Measurements from ENCODE around the gene ZNF428. TPM values are rescaled to one million over a fixed set of nuclear protein-coding genes. Genes with fewer than 3 reads are reported as not detected.

ZNF428 gene
- total and polyA plus RNA-seq, 2 experiments from 2014 or later: 40.2 to 74.9 TPM

GRCh38 chr19:43658001-43658400, 38.6 kb upstream of the ZNF428 start:
- H3K9me2 ChIP-seq (replicated peaks; ENCODE audit: insufficient read depth): no peaks in the 10 kb centered on the region
- no peak for DNase-seq (ENCODE audit: low spot score)
- no peaks in the 10 kb centered on the region for H4K20me1 ChIP-seq (ENCODE audit: insufficient read depth, poor library complexity, severe bottlenecking)
- H3K36me3 ChIP-seq (replicated peaks; ENCODE audit: insufficient read depth, low read depth): no peaks in the 10 kb centered on the region
- H3K79me2 ChIP-seq: no peaks in the 10 kb centered on the region
- no peaks in the 10 kb centered on the region for H3K27me3 ChIP-seq
- H3K4me2 ChIP-seq: no peak overlapping the region
- no peaks in the 10 kb centered on the region for H3K9me3 ChIP-seq (ENCODE audit: low read depth)
- no peak overlapping the region for H3K4me3 ChIP-seq
- no peak overlapping the region for H3K27ac ChIP-seq
- no peak overlapping the region for H2AFZ ChIP-seq
- no peaks in the 10 kb centered on the region for H3K4me1 ChIP-seq (ENCODE audit: insufficient read depth)
- TF ChIP-seq, protein P1, sequence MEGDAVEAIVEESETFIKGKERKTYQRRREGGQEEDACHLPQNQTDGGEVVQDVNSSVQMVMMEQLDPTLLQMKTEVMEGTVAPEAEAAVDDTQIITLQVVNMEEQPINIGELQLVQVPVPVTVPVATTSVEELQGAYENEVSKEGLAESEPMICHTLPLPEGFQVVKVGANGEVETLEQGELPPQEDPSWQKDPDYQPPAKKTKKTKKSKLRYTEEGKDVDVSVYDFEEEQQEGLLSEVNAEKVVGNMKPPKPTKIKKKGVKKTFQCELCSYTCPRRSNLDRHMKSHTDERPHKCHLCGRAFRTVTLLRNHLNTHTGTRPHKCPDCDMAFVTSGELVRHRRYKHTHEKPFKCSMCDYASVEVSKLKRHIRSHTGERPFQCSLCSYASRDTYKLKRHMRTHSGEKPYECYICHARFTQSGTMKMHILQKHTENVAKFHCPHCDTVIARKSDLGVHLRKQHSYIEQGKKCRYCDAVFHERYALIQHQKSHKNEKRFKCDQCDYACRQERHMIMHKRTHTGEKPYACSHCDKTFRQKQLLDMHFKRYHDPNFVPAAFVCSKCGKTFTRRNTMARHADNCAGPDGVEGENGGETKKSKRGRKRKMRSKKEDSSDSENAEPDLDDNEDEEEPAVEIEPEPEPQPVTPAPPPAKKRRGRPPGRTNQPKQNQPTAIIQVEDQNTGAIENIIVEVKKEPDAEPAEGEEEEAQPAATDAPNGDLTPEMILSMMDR (IDR thresholded peaks at IDR 0.05; ENCODE audit: poor library complexity): no peak
- TF ChIP-seq EZH2 (IDR thresholded peaks at IDR 0.05; ENCODE audit: borderline replicate concordance) (no peak), EZH2phosphoT487 (IDR thresholded peaks at IDR 0.05; ENCODE audit: low read depth, severe bottlenecking, unreplicated experiment) (no peak)
- WGBS (ENCODE audit: low lambda C conversion rate, missing lambda C conversion rate): 92% methylated on average over 2 of the region's 2 CpGs

DNA sequence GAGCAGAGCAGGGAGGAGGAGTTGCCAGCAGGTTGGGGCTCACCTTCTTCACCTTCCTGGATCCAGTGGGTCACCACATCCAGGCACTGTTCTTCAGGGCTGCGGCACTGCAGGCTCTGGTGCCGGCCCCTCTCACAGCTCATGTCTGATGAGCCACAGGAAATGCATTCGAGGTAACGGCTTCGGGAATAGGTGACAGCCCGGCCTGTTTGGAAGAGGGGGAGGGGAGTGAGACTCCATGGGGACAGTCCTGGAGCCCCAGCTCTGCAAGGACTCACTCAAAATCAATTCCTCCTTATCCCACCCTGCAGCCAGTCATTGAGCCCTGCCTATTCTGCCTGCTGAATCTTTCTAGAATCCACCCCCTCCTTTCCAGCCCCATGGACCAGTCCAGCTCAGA, 37.0 kb upstream of the ZNF428 start:
- Histone ChIP-seq H2AFZ (no peak overlapping the region), H3K9me3 (ENCODE audit: low read depth) (no peaks in the 10 kb centered on the region), H4K20me1 (ENCODE audit: insufficient read depth, poor library complexity, severe bottlenecking) (no peaks in the 10 kb centered on the region), H3K36me3 (replicated peaks; ENCODE audit: insufficient read depth, low read depth) (no peaks in the 10 kb centered on the region), H3K4me2 (no peak overlapping the region), H3K9me2 (replicated peaks; ENCODE audit: insufficient read depth) (no peaks in the 10 kb centered on the region), H3K79me2 (no peaks in the 10 kb centered on the region), H3K4me1 (ENCODE audit: insufficient read depth) (no peaks in the 10 kb centered on the region), H3K27ac (no peak overlapping the region), H3K27me3 (no peaks in the 10 kb centered on the region), H3K4me3 (no peak overlapping the region)
- TF ChIP-seq EZH2phosphoT487 (IDR thresholded peaks at IDR 0.05; ENCODE audit: low read depth, severe bottlenecking, unreplicated experiment) (no peak), EZH2 (IDR thresholded peaks at IDR 0.05; ENCODE audit: borderline replicate concordance) (no peak)
- TF ChIP-seq, protein P1 (IDR thresholded peaks at IDR 0.05; ENCODE audit: poor library complexity): no peak
- DNase-seq (ENCODE audit: low spot score): no peak
- 87% methylated on average over 6 of the region's 6 CpGs for WGBS (ENCODE audit: low lambda C conversion rate, missing lambda C conversion rate)

GRCh38 chr19:43652546-43652874, 33.1 kb upstream of the ZNF428 start:
- Histone ChIP-seq H4K20me1 (ENCODE audit: insufficient read depth, poor library complexity, severe bottlenecking) (no peaks in the 10 kb centered on the region), H3K4me1 (ENCODE audit: insufficient read depth) (no peaks in the 10 kb centered on the region), H3K9me3 (ENCODE audit: low read depth) (no peaks in the 10 kb centered on the region), H3K36me3 (replicated peaks; ENCODE audit: insufficient read depth, low read depth) (no peaks in the 10 kb centered on the region), H3K9me2 (replicated peaks; ENCODE audit: insufficient read depth) (no peaks in the 10 kb centered on the region), H3K27me3 (no peaks in the 10 kb centered on the region), H3K27ac (no peak overlapping the region), H3K4me2 (no peak overlapping the region), H3K4me3 (no peak overlapping the region), H3K79me2 (no peaks in the 10 kb centered on the region), H2AFZ (no peak overlapping the region)
- TF ChIP-seq, protein P1 (IDR thresholded peaks at IDR 0.05; ENCODE audit: poor library complexity): no peak
- TF ChIP-seq EZH2phosphoT487 (IDR thresholded peaks at IDR 0.05; ENCODE audit: low read depth, severe bottlenecking, unreplicated experiment): no peak
- TF ChIP-seq EZH2 (IDR thresholded peaks at IDR 0.05; ENCODE audit: borderline replicate concordance): no peak
- 71% methylated on average over 5 of the region's 5 CpGs for WGBS (ENCODE audit: low lambda C conversion rate, missing lambda C conversion rate)
- DNase-seq (ENCODE audit: low spot score): no peak
